HG03045 (cell line): Measurements from ENCODE around the gene C2orf76.
"Not testable (repeated sequence)": the region's sequence is repeated elsewhere in the genome, so short reads cannot be mapped to it uniquely, and the experiment has no call there.

Experiments
- ATAC-seq: cut with Tn5 transposase; IDR thresholded peaks from one replicate; pipeline ENCODE4 v1.9.1; 2021; ENCODE audit warnings: mild to moderate bottlenecking, moderate library complexity; ENCODE audit not compliant: unreplicated experiment

The C2orf76 gene

DNA sequence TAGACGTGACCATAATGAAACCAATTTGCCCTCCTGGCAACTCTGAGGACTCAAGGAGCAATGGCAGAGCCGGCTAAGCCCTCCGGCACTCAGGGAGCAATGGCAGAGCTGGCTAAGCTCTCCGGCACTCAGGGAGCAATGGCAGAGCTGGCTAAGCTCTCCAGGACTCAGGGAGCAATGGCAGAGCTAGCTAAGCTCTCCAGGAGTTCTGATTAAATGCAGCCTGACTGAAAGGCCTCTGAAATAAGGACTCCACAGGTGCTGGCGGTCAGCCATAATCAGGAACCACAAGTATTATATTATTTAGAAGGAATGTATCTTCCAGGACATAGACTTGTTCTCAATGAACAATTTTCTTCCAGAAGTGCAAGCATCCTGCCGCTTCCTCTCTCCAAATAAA is 65.2 kb downstream of the C2orf76 start:
- no peak for ATAC-seq

GRCh38 chr2:119295688-119296375 is 70.8 kb downstream of the C2orf76 start:
- no peak for ATAC-seq

DNA sequence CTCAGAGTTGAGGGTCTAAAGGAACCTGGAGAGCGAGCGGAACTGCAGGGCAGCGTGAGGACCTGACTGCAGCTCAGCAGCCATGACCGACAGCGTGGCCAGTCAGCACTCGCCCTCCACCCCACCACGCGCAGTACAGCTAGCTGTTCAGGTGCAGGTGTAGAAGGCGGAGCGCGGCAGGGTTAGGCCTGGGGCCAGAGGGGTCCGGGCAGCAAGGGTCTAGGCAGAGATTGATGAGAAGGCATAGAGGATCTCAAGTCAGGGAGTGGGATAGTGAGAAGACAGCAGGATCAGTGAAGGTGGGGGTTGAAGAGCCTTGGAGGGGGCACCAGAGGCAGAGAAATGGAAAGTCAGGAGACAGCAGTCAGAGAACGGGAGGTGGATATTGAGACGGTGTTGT is 72.0 kb downstream of the C2orf76 start:
- no peak for ATAC-seq

DNA sequence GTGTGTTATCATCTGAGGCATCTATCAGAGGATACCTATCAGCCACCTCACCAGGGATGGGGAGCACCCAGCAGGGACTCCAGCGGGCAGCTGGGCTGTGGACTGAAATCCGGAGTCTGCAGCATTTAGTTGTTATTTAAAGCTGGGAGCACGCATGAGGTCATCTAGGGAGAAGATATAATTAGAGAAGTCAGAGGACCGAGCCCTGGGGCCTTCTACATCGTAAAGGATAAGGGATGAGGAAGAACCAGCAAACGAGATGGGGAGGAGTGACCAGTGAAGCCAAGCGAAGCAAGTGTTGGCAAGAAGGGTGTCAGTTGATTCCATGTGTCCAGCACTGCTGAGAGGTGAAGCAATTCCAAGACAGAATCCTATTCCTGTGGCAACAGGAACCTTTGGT is 72.7 kb downstream of the C2orf76 start:
- no peak for ATAC-seq

DNA sequence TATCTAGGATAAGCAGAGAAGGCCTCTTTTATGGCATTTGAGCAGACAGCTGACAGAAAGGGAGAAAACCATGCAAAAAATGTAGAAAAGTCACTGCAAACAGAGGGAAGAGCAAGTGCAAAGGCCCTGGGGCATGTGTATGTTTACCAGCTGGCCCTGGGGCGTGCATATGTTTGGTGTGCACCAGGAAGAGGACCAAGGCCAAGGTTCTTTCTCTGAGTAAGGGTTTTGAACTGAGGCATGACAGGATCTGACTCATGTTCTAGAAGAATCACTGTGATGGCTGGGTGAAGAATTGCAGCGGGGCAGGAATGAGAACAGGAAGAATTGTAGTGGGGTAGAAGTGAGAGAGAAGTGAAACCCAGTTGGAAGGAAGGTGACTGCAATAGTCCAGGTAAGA is 73.4 kb downstream of the C2orf76 start:
- no peak for ATAC-seq

DNA sequence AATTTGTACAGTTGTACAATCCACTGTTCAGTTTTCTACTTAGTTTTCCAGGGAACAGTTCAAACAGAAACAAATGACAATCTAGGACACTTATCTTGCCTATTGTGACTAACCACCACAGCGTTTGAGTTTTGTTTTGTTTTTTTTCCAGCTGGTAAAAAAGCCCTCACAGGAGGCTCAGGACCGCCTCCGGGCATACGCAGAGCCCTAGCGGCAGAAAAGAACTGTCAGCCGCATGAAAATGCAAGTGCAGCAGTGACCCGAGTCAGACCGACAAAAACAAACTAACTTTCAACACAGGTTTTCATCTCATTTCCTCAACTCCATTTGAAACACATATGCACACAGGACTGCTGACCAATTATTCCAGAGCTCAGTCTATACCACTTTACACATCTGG is 74.4 kb downstream of the C2orf76 start:
- ATAC-seq: no peak

- ATAC-seq: no peak
These were observed 75.0 kb downstream of the C2orf76 start for GRCh38 chr2:119291588-119292167.

DNA sequence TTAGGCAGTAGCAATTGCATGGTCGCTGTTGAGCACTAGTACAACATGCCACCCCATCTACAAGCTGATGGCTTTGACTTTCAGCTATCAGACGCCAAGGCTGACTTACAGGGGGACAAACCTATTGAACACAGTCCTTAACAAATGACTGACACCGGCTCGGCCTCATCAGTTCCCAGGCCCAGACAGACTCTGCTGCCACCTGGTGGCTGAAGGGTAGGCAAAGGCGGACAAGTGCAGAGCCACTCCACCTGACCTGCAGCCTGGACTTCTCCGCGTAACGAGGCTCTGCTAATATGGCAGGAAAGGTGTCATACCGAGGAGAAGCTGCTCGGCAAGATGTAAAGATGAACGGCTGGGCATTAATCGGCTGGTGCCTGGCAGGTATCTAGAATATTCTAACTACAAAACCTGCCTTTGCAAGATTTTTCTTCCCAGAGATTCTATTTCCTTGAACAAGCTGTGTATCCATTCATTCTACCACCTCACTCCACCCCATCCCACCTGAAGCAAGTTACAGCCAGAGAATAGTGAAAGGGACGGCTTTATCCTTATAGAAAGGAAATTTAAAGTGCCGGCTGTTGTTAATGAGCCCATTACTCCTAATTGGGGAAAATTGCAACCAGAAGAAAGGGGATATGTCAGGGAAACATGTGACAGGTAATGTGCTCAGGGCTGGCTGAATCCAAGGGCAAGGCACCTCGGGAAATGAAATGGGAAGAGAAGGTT is 75.6 kb downstream of the C2orf76 start:
- ATAC-seq: no peak

GRCh38 chr2:119289642-119290041 is 77.0 kb downstream of the C2orf76 start:
- no peak for ATAC-seq

DNA sequence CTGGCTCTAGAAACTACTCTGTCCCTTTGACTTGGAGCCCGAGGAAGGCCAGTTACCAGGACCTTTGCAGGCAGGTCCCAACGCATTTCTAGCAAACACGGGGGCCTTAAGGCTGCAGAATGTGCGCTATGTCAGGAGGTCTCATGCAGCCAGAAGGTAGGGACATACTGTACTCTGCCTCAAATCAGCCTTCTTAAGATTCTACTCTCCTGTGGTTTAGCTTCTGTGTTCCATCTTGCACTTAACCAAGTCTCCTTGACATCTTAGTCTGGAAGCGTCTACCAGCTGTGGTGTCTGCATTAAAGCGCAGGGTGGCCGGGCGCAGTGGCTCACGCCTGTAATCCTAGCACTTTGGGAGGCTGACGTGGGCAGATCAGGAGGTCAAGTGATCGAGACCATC is 77.5 kb downstream of the C2orf76 start:
- no peak for ATAC-seq

GRCh38 chr2:119288576-119288975 is 78.1 kb downstream of the C2orf76 start:
- ATAC-seq: no peak

DNA sequence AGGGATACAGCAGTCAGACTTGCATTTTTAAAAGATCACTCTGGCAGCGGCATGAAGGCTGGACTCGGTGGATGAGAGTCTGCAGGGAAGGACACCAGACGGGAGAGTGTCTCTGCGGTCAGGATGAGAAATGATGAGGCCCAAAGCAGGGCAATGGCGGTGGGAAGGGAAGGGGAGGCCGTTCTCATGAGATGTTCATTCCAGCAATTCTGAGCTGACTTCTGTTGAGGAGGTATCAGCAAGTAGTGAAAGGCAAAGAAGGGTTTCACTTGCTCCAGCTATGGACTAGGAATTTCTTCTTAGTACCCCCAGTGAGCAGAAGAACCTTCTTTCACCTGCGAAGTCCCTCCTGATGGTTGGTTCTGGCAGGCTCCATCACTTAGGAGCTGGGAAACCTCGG is 80.0 kb downstream of the C2orf76 start:
- ATAC-seq: no peak

DNA sequence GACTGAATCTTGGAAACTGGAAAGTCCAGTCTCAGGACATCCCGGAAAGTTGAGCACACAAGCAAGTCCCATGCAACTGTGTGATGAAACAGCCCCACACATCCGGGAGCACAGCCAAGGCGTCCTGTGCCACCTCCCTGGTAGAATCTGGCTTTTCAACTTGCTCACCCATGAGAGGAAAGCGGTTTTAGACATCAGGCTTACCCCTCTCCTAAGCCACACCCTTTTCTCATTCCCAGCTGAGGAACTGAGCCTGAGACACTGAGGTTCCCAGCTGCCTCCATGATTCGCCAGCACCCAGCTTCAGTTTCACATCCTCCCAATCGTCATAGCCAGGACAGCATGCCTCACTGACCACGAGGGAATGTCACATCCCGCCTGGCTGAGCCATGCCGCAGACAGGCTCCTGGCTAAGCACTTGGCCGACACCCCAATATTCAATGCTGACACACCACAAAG is 82.7 kb downstream of the C2orf76 start:
- ATAC-seq: no peak

GRCh38 chr2:119282996-119283511 is 83.6 kb downstream of the C2orf76 start:
- no peak for ATAC-seq

DNA sequence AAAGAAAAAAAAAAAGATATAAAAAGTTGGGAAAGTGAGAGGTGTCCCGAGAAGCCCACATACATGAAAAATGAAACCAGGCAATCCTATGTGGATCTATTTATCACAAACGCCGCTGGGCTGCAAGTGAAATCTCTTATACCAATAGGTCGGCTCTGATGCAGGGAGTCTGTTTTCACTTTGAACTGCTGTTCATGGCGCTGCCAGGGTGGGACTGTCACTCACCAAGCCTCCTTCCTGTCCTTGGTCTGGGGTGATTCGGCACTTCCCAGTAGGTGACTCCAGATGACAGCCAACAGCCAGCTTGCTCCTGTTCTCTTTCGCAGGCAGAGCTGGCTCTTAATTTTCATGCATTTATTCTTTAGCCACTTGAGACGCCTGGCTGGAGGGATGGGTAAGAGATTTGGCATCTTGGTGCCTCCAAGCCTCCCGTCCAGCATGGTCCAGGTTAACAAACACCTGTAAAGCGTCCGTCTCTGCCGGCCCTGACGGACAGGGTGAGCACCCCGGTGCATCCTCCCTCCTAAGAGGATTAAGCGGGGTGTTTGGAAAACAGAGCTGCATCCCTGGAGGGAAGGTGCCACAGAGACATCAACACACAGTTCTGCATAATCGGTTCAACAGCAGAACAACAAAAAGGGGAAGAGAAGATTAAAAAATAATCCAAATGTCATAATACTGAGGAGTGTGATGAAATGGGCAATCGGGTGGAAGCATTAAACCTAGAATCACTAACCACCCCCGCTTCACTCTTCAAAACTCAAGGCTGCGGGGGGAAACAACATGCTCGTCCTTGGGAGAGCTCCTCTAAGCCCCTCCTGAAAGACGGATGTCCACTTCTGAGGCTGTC is 84.3 kb downstream of the C2orf76 start:
- ATAC-seq: no peak

GRCh38 chr2:119280680-119281079 is 86.0 kb downstream of the C2orf76 start:
- ATAC-seq: no peak

DNA sequence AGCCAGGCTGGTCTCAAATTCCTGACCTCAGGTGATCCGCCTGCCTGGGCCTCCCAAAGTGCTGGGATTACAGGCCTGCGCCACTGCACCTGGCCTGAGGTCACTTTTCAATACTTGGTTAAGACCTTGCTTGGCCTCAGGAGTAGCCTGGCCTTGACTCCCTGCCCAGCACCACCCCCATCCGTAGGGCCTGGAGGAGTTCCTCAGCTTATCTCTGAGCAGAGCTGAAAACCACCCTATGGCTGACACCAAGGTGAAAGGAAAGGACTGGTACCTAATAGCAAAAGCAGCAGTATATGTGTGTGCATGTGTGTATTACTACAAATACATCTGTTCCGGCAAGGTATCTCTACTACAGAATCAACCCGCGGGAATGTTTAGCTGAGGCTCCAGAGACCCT is 87.0 kb downstream of the C2orf76 start:
- no peak for ATAC-seq

DNA sequence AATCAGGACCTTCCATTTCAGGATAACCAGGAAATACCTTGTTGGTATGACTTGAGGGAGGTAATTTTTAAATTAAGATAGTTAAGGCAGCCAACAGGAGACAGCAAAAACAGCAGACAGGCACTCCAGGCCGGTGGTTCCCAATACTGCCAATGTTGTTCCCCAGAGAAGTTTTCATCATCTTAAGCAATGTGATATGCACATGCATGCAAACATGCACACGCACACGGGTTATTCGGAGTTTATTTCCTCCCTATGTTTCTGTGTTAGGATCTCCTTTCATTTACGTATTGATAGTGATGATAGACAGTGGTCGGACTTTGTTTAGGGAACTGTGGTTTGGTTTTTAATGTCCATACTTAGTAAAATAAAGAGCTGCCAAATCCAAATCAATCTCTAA is 87.7 kb downstream of the C2orf76 start:
- no peak for ATAC-seq

- not testable (repeated sequence) for ATAC-seq
These were observed 88.2 kb downstream of the C2orf76 start for GRCh38 chr2:119278385-119278784.

- ATAC-seq: no peak
These were observed 89.8 kb downstream of the C2orf76 start for GRCh38 chr2:119276864-119277263.

- no peak for ATAC-seq
These were observed 99.0 kb downstream of the C2orf76 start for GRCh38 chr2:119267604-119268003.
